Heart right ventricle (tissue), 16 donors: Measurements from ENCODE around the gene PPIE. TPM values are rescaled to one million over a fixed set of nuclear protein-coding genes. Genes with fewer than 3 reads are reported as not detected.
"Not testable (repeated sequence)": the region's sequence is repeated elsewhere in the genome, so short reads cannot be mapped to it uniquely, and the experiment has no call there.

Experiments
- ATAC-seq, 8 donors: fragments of 200-7000 bp; cut with Tn5 transposase; one replicate each; pipeline ENCODE4 v1.9.1; 2020; ENCODE audit warnings: mild to moderate bottlenecking in 8 of 8, moderate library complexity in 8 of 8, moderate number of reproducible peaks in 1 of 8
- DNase-seq, 2 donors: peaks; one replicate each; pipeline ENCODE4 v3.0.0-alpha.2; 2020
- H3K27ac ChIP-seq, 10 donors: fragments of 200-600 bp; sonication (generic) in 2 of 10; one replicate each; pipeline versions ENCODE4 v1.5.0 to v1.8.0; 2020 to 2022; ENCODE audit warnings: mild to moderate bottlenecking in 3 of 10
- H3K27me3 ChIP-seq, 7 donors: fragments of 200-600 bp; one replicate each; pipeline ENCODE4 v1.8.0; 2021 to 2022; ENCODE audit warnings: mild to moderate bottlenecking in 2 of 7
- H3K36me3 ChIP-seq, 9 donors: fragments of 200-600 bp; sonication (generic) in 1 of 9; one replicate each; pipeline versions ENCODE4 v1.5.0 to v1.8.0; 2020 to 2022; ENCODE audit warnings: mild to moderate bottlenecking in 2 of 9
- H3K4me1 ChIP-seq, 9 donors: fragments of 200-600 bp; sonication (generic) in 1 of 9; one replicate each; pipeline versions ENCODE4 v1.5.0 to v1.8.0; 2020 to 2022; ENCODE audit warnings: mild to moderate bottlenecking in 4 of 9
- H3K4me3 ChIP-seq, 10 donors: fragments of 200-600 bp; sonication (generic) in 2 of 10; one replicate each; pipeline versions ENCODE4 v1.5.0 to v1.8.0; 2020 to 2022; ENCODE audit warnings: mild to moderate bottlenecking in 7 of 10, moderate library complexity in 2 of 10
- H3K9me3 ChIP-seq, 11 donors: fragments of 200-600 bp in 10 of 11; sonication (generic) in 2 of 11; one replicate each; pipeline versions ENCODE4 v1.5.0 to v1.8.0; 2013 to 2022; ENCODE audit warnings: mild to moderate bottlenecking in 2 of 11, control low read depth in 1 of 11, moderate library complexity in 1 of 11
- WGBS, 2 donors: extraction: QIAGEN DNeasy Blood & Tissue Kit; methylation state at CpG; one replicate each; pipeline ENCODE4 v1.1.7; 2013; ENCODE audit warnings: inconsistent platforms in 1 of 2; 5-methylcytosine and 5-hydroxymethylcytosine counted together
- intact Hi-C, 10 donors: fragments of 100-400 bp; cut with DNase I; formaldehyde crosslinking; loops; one replicate each; pipeline versions ENCODE4 v1.11.1 to v1.14.2; 2022
- polyA plus RNA-seq, 2 donors: library from polyadenylated mRNA; stranded (reverse); fragments of 200-250 nt; gene quantifications; one replicate each; pipeline ENCODE4 v1.2.3, GENCODE V29; 2013
- total RNA-seq, 10 donors: library from RNA; stranded (reverse); fragmentation: NEBNext Ultra II Directional in 3 of 10; extraction: Animal tissue kit (Norgen Biotek cat#: 25700) in 3 of 10; gene quantifications; one replicate each; pipeline versions ENCODE4 v1.2.1 to v1.2.4, GENCODE V29; 2021 to 2023
- TF ChIP-seq, protein P1 (sequence below), 9 donors: fragments of 200-600 bp; sonication (generic) in 2 of 9; IDR thresholded peaks; one replicate each; pipeline versions ENCODE4 v1.5.0 to v1.8.0; 2021 to 2022; ENCODE audit warnings: antibody characterized with exemption in 9 of 9, mild to moderate bottlenecking in 5 of 9, moderate library complexity in 1 of 9
- donor health status: Arrhythmogenic right ventricular cardiomyopathy.
- donor health status: ischemic (EF 13 %, LVEDD 7.1; RV severe dilation, severe dysfunction).
- donor health status: healthy with polysubstance abuse.
- donor health status: DM: no; HTN: yes; CAD: no.
- donor health status: DM: no; HTN: no; CAD: no.
- donor health status: ischemic (EF 25% LVEDD 6.9; RV normal size, moderate dysfunction).
- donor health status: ischemic (EF 25% LVEDD 5.7; RV mildly dilated, moderate dysfunction).
- donor health status: healthy.
- donor health status: DM: yes; HTN: yes; CAD: no.
- donor health status: Ischemic cardiomyopathy.
- donor health status: ischemic (EF 35%, LVEDD 5.7; RV mildly dilated, moderate dysfunction).
- donor health status: nonischemic (EF 11% LVEDD 7.7; RV severe dilation, severe dysfunction).
- donor health status: DM: yes; HTN: yes; CAD: no.
- donor health status: PGD.
- donor health status: ischemic (EF 29% LVEDD 5.4; RV normal size, mild dysfunction).
- donor health status: nonischemic (EF 23%, LVEDD 6.1; RV moderate dilation, normal function).

The PPIE gene
- total and polyA plus RNA-seq, 12 donors, result 28.0 to 49.5 (median 31.3) TPM

DNA sequence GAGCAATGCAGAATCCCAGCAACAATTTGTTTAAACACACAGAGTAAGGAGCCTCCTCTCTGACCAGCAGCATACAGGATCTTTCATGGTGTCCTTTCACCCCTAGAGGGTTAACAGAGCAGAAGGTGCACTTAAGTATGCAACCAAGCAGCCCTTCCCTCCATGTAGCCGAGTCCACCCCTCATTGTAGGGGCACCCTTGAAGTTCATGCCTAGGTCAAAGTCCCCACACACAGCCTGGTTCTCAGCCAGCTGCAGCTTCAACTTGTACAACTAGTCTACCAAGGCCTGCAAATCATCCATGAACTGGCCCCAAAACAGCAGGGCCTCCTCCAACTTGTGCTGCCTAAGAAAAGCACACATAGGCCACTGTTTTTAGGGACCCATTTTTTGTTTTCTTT lies 57.0 kb downstream of the PPIE start:
- Histone ChIP-seq H3K4me1 (peaks cover 0 to 16% (median 0%) of the 10 kb centered on the region in 9 donors), H3K4me3 (no peak overlapping the region), H3K27ac (no peak overlapping the region), H3K36me3 (no peaks in the 10 kb centered on the region), H3K27me3 (peaks cover 0 to 15% (median 3%) of the 10 kb centered on the region in 7 donors), H3K9me3 (no peaks in the 10 kb centered on the region)
- DNase-seq (no peak), ATAC-seq (no peak)
- 30 to 41% methylated on average over 1 of the region's 1 CpG for WGBS, 2 donors
- intact Hi-C loops, result loop anchor here in 1 of 10 donors (5.0 kb wide), 1 partner anchor 188 kb away; no protein-coding TSS in a partner anchor
- TF ChIP-seq, protein P1, sequence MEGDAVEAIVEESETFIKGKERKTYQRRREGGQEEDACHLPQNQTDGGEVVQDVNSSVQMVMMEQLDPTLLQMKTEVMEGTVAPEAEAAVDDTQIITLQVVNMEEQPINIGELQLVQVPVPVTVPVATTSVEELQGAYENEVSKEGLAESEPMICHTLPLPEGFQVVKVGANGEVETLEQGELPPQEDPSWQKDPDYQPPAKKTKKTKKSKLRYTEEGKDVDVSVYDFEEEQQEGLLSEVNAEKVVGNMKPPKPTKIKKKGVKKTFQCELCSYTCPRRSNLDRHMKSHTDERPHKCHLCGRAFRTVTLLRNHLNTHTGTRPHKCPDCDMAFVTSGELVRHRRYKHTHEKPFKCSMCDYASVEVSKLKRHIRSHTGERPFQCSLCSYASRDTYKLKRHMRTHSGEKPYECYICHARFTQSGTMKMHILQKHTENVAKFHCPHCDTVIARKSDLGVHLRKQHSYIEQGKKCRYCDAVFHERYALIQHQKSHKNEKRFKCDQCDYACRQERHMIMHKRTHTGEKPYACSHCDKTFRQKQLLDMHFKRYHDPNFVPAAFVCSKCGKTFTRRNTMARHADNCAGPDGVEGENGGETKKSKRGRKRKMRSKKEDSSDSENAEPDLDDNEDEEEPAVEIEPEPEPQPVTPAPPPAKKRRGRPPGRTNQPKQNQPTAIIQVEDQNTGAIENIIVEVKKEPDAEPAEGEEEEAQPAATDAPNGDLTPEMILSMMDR (IDR thresholded peaks at IDR 0.05), result no peak

DNA sequence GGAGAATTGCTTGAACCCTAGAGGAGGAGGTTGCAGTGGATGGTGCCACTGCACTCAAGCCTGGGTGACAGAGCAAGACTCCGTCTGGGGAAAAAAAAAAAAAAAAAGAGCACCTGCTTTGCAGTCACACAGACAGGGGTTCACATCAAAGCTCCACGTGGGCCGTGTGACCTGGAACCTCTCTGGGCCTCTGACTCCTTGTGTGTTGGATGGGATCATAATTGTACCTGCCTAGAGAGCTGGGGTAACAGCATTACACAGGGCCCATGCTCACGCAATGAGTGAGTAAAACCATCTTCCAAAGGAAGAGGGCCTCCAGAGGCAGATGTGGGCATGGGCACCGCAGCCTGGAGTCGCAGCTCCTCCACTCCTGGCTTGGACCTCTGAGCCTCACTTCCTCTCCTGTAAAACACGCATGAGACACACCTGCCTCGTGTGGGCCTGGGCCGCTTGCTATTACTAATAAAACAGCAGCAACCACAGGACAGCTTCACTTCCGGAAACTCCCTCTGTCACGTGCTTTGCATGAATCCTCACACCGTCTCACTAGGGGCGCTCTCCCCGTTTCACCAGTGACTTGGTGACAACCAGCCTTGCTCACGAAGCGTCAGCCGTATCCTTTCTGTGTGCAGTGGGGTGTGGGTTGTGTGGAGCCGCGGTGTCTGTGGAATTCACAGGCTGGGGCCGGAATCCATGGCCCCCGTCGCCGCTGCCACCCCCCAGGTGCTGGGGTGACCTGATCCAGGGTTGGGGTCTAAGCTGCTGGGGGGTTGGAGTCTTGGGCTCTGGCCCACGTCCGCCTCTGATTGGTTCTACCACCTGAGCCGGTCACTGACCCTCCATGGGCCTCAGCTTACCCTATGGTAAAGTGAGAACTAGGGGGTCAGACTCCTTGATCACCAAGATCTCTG lies 60.4 kb downstream of the PPIE start:
- not testable (repeated sequence) for H3K27me3 ChIP-seq, H3K36me3 ChIP-seq, H3K9me3 ChIP-seq
- intact Hi-C loops, result loop anchor here in 1 of 10 donors (5.0 kb wide), 1 partner anchor 192 kb away; no protein-coding TSS in a partner anchor
- peak; percentile 28 to 90 (median 82) for ATAC-seq
- Histone ChIP-seq H3K27ac (peak overlapping the region in 1 of 10 donors; percentile 85), H3K4me1 (peaks cover 0 to 16% (median 0%) of the 10 kb centered on the region in 9 donors), H3K4me3 (peak overlapping the region in 1 of 10 donors; percentile 36)
- peak; percentile 31 to 66 for DNase-seq
- 48 to 49% methylated on average over 22 to 23 of the region's 26 CpGs for WGBS, 2 donors

DNA sequence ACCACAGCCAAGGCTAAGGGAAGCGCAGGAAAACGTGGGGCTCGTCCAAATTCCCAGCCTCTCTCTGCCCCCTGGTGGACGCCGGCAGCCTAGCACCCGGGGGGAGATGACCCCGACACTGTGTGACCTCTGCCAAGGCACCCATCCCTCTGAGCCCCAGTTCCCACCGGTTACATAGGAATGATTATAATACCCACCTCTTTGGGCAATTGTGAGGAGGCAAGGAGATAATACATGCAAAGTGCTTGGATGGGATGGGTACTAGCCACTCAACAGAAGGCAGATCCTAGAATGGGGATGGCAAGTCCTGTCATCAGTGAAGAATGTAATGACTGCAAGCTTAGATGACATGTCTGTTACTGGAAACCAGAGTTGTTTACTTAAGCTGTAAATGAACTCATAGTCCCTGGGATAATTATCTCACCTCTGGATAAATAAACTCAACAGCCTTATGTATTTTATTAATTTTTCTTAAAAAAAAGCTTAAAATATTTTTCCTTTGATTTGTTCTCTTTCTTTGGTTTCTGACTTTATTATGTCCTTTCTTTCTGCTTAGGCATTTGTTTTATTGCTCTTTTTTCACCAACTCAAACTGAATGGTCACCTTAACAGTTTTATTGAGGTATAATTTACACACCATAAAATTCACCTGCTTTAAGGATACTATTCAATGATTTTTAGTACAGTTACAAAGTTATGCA lies 61.2 kb downstream of the PPIE start:
- Histone ChIP-seq H3K4me1 (peaks cover 0 to 16% (median 0%) of the 10 kb centered on the region in 9 donors), H3K4me3 (peak overlapping the region in 1 of 10 donors; percentile 36), H3K27ac (peak overlapping the region in 1 of 10 donors; percentile 85), H3K36me3 (no peaks in the 10 kb centered on the region), H3K9me3 (peaks cover 0 to 3% (median 0%) of the 10 kb centered on the region in 11 donors), H3K27me3 (peaks cover 0 to 7% (median 0%) of the 10 kb centered on the region in 7 donors)
- intact Hi-C loops, result loop anchor here in 1 of 10 donors (5.0 kb wide), 1 partner anchor 193 kb away; no protein-coding TSS in a partner anchor
- DNase-seq (peak; percentile 53 to 66), ATAC-seq (peak; percentile 80 to 94 (median 86))
- WGBS, 2 donors, result 4% methylated on average over 8 of the region's 8 CpGs
- TF ChIP-seq, protein P1 (IDR thresholded peaks at IDR 0.05), result peak; percentile 56 to 76 (median 65)

DNA sequence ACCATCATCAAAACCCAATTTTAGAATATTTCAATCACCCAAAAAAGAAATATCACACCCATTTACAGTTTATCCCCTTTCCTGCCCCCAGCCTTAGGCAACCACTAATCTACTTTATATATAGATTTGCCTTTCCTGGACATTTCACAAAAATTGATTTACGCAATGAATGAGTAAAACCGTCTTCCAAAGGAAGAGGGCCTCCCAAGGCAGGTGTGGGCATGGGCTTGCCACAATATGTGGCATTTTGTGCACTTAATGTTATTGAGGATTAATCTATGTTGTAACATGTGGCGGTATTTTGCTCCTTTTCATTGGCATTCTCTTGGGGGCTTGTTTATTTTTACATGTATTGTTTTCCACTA lies 61.8 kb downstream of the PPIE start:
- Histone ChIP-seq H3K4me3 (no peak overlapping the region), H3K36me3 (no peaks in the 10 kb centered on the region), H3K27ac (no peak overlapping the region), H3K4me1 (peaks cover 0 to 16% (median 0%) of the 10 kb centered on the region in 9 donors), H3K27me3 (peaks cover 0 to 7% (median 0%) of the 10 kb centered on the region in 7 donors), H3K9me3 (peaks cover 0 to 9% (median 4%) of the 10 kb centered on the region in 11 donors)
- ATAC-seq, result no peak
- intact Hi-C loops, result no loop called here
- DNase-seq, result no peak
- 86 to 90% methylated on average over 3 of the region's 3 CpGs for WGBS, 2 donors
- TF ChIP-seq, protein P1 (IDR thresholded peaks at IDR 0.05), result no peak
